Measurements from ENCODE around the gene REC114.

Gene REC114

GRCh38 chr15:73504885-73505284 is 61.9 kb downstream of the REC114 start:
- TF ChIP-seq CTCF (conservative IDR thresholded peaks at IDR 0.05; ENCODE audit: low read length) = no peak
- no peak overlapping the region for H3K4me3 ChIP-seq (ENCODE audit: low read length)
- no peak for DNase-seq (ENCODE audit: low read depth)

GRCh38 chr15:73515527-73515926 is 72.6 kb downstream of the REC114 start:
- no peak for TF ChIP-seq CTCF (conservative IDR thresholded peaks at IDR 0.05; ENCODE audit: low read length)
- DNase-seq (ENCODE audit: low read depth) = no peak
- no peak overlapping the region for H3K4me3 ChIP-seq (ENCODE audit: low read length)

- H3K4me3 ChIP-seq (ENCODE audit: low read length) = no peak overlapping the region
- no peak for TF ChIP-seq CTCF (conservative IDR thresholded peaks at IDR 0.05; ENCODE audit: low read length)
- DNase-seq (ENCODE audit: low read depth) = no peak
Observed at GRCh38 chr15:73517566-73517965, 74.6 kb downstream of the REC114 start.

- TF ChIP-seq CTCF (conservative IDR thresholded peaks at IDR 0.05; ENCODE audit: low read length) = no peak
- H3K4me3 ChIP-seq (ENCODE audit: low read length) = no peak overlapping the region
- DNase-seq (ENCODE audit: low read depth) = no peak
Observed at GRCh38 chr15:73518180-73518862, 75.4 kb downstream of the REC114 start.

GRCh38 chr15:73518876-73519733 is 76.1 kb downstream of the REC114 start:
- DNase-seq (ENCODE audit: low read depth) = no peak
- no peak overlapping the region for H3K4me3 ChIP-seq (ENCODE audit: low read length)
- TF ChIP-seq CTCF (conservative IDR thresholded peaks at IDR 0.05; ENCODE audit: low read length) = no peak

- TF ChIP-seq CTCF (conservative IDR thresholded peaks at IDR 0.05; ENCODE audit: low read length) = no peak; the same call in 1 of the 2 replicates
- DNase-seq (ENCODE audit: low read depth) = no peak
- H3K4me3 ChIP-seq (ENCODE audit: low read length) = no peak overlapping the region
Observed at GRCh38 chr15:73522011-73522410, 79.0 kb downstream of the REC114 start.

- DNase-seq (ENCODE audit: low read depth) = no peak
- H3K4me3 ChIP-seq (ENCODE audit: low read length) = no peak overlapping the region
- TF ChIP-seq CTCF (conservative IDR thresholded peaks at IDR 0.05; ENCODE audit: low read length) = no peak
Observed at GRCh38 chr15:73524919-73525318, 82.0 kb downstream of the REC114 start.

Measured in AG10803 (cell line).